HG02610 (cell line): ENCODE measurements around the gene TARDBP.
"Not testable (repeated sequence)": the region's sequence is repeated elsewhere in the genome, so short reads cannot be mapped to it uniquely, and the experiment has no call there.

Experiments used
- ATAC-seq: cut with Tn5 transposase; IDR thresholded peaks from one replicate; pipeline ENCODE4 v1.9.1; 2021; ENCODE audit warnings: mild to moderate bottlenecking, moderate library complexity; ENCODE audit not compliant: unreplicated experiment

The TARDBP gene

GRCh38 chr1:11058595-11059154, 46.2 kb downstream of the TARDBP start:
- no peak for ATAC-seq

GRCh38 chr1:11059155-11059967, 46.9 kb downstream of the TARDBP start:
- ATAC-seq = peak; percentile 7

GRCh38 chr1:11059968-11060830, 47.7 kb downstream of the TARDBP start, which contains the start of gene SRM:
Gene SRM (minus strand): TSS chr1:11060018. CDS start chr1:11059943, 75 bp downstream.
- ATAC-seq = peak; percentile 91

- ATAC-seq = no peak
Observed at GRCh38 chr1:11061652-11062365, 49.4 kb downstream of the TARDBP start.

- ATAC-seq = peak; percentile 37
Observed at GRCh38 chr1:11062965-11063401, 50.5 kb downstream of the TARDBP start.

GRCh38 chr1:11063937-11064537, 51.6 kb downstream of the TARDBP start:
- not testable (repeated sequence) for ATAC-seq

GRCh38 chr1:11064942-11065341, 52.5 kb downstream of the TARDBP start:
- ATAC-seq = no peak

GRCh38 chr1:11065796-11066195, 53.3 kb downstream of the TARDBP start:
- ATAC-seq = no peak

GRCh38 chr1:11067716-11068599, 55.5 kb downstream of the TARDBP start:
- no peak for ATAC-seq

GRCh38 chr1:11068600-11069473, 56.4 kb downstream of the TARDBP start:
- ATAC-seq = no peak

- ATAC-seq = no peak
Observed at GRCh38 chr1:11070876-11071275, 58.4 kb downstream of the TARDBP start.

GRCh38 chr1:11071463-11072215, 59.2 kb downstream of the TARDBP start:
- no peak for ATAC-seq

GRCh38 chr1:11072216-11072917, 59.9 kb downstream of the TARDBP start:
- ATAC-seq = no peak

GRCh38 chr1:11073398-11073797, 60.9 kb downstream of the TARDBP start:
- peak; percentile 56 for ATAC-seq
